ENCODE data around the gene TGFB2.

The TGFB2 gene

GRCh38 chr1:218479436-218480115 lies 134.4 kb downstream of the TGFB2 start:
- no peak for TF ChIP-seq CTCF (IDR thresholded peaks at IDR 0.05; ENCODE audit: insufficient read depth, low read length, poor library complexity, severe bottlenecking)
- Histone ChIP-seq H3K4me3 (replicated peaks; ENCODE audit: low read depth, low read length) (no peak overlapping the region), H3K36me3 (ENCODE audit: control insufficient read depth, insufficient read depth, low read length) (no peaks in the 10 kb centered on the region), H3K27me3 (replicated peaks; ENCODE audit: control insufficient read depth, insufficient read depth, low read length) (no peaks in the 10 kb centered on the region; the same call in 1 of the 2 replicates)
- DNase-seq (ENCODE audit: extremely low read depth, insufficient read length) = no peak

GRCh38 chr1:218480137-218480536 lies 135.0 kb downstream of the TGFB2 start:
- DNase-seq (ENCODE audit: extremely low read depth, insufficient read length) = no peak
- no peaks in the 10 kb centered on the region; the same call in 1 of the 2 replicates for H3K27me3 ChIP-seq (replicated peaks; ENCODE audit: control insufficient read depth, insufficient read depth, low read length)
- H3K4me3 ChIP-seq (replicated peaks; ENCODE audit: low read depth, low read length) = no peak overlapping the region
- H3K36me3 ChIP-seq (ENCODE audit: control insufficient read depth, insufficient read depth, low read length) = no peaks in the 10 kb centered on the region
- TF ChIP-seq CTCF (IDR thresholded peaks at IDR 0.05; ENCODE audit: insufficient read depth, low read length, poor library complexity, severe bottlenecking) = no peak

DNA sequence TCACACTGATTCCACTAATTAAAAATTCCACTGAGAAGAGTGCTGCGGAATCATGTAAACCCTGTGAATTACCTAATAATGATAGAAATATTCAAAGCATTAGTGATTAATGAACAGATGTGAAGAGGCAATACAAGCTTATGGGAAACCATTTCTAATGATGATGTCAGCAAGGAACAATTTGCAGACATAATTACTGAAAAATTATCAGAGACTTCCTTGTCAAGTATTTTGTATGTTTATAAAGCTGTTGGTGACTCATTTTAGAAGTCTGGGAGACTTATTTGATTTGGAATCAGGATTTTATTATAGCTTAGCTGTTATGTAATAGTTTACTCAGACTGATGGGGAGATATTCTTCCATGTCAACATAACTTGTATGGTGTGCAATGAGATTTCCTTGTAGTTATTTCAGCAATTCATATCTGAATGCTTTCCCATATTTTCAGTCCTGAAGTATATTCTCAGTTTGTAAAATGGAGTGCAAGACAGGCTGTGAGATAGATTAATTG lies 135.5 kb downstream of the TGFB2 start:
- Histone ChIP-seq H3K36me3 (ENCODE audit: control insufficient read depth, insufficient read depth, low read length) (no peaks in the 10 kb centered on the region), H3K27me3 (replicated peaks; ENCODE audit: control insufficient read depth, insufficient read depth, low read length) (no peaks in the 10 kb centered on the region; the same call in 1 of the 2 replicates), H3K4me3 (replicated peaks; ENCODE audit: low read depth, low read length) (no peak overlapping the region)
- TF ChIP-seq CTCF (IDR thresholded peaks at IDR 0.05; ENCODE audit: insufficient read depth, low read length, poor library complexity, severe bottlenecking) = no peak
- no peak for DNase-seq (ENCODE audit: extremely low read depth, insufficient read length)

DNA sequence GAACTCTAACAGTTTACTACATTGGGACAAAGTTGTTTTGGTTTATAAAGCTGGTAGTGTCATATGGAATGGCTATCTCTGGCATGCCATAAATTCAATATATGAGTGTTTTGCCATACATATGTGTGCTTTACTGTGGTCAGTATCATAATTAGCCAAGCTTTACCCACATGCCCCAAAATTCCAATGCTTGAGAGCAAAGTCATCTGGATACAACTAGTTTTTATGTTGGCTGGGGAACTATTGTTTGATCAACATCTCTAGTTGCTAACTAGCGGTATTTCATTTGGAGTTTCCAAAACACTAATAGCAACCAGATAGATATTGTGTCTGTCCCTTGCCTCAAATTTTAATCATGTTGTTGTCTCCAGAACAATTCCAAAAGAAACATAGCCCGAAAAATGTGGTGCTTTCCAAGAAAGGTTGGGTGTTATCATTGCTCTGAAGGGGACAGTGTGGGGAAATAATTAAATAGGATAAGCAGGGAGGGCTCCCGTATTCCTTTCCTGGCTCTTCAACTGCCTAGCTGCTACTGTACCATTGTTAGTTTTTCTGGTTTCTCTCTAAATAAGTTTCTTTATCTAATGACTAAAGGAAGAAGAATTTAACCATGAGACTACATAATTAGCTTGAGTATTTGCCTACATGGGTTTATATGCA lies 136.1 kb downstream of the TGFB2 start:
- DNase-seq (ENCODE audit: extremely low read depth, insufficient read length) = no peak
- Histone ChIP-seq H3K27me3 (replicated peaks; ENCODE audit: control insufficient read depth, insufficient read depth, low read length) (no peaks in the 10 kb centered on the region; the same call in 1 of the 2 replicates), H3K36me3 (ENCODE audit: control insufficient read depth, insufficient read depth, low read length) (no peaks in the 10 kb centered on the region), H3K4me3 (replicated peaks; ENCODE audit: low read depth, low read length) (no peak overlapping the region)
- no peak for TF ChIP-seq CTCF (IDR thresholded peaks at IDR 0.05; ENCODE audit: insufficient read depth, low read length, poor library complexity, severe bottlenecking)

- no peaks in the 10 kb centered on the region; the same call in 1 of the 2 replicates for H3K27me3 ChIP-seq (replicated peaks; ENCODE audit: control insufficient read depth, insufficient read depth, low read length)
- H3K36me3 ChIP-seq (ENCODE audit: control insufficient read depth, insufficient read depth, low read length) = no peaks in the 10 kb centered on the region
- DNase-seq (ENCODE audit: extremely low read depth, insufficient read length) = no peak
- no peak overlapping the region for H3K4me3 ChIP-seq (replicated peaks; ENCODE audit: low read depth, low read length)
- no peak for TF ChIP-seq CTCF (IDR thresholded peaks at IDR 0.05; ENCODE audit: insufficient read depth, low read length, poor library complexity, severe bottlenecking)
Measured at GRCh38 chr1:218482683-218483082, 137.5 kb downstream of the TGFB2 start.
